GM12874 (cell line): ENCODE measurements around the gene MR1.

ENCODE experiments used
- TF ChIP-seq, protein P1 (sequence below): IDR thresholded peaks from 2 replicates; pipeline ENCODE4 v1.5.1; 2011; ENCODE audit warnings: low read depth, mild to moderate bottlenecking, control low read depth, low read length, moderate library complexity; ENCODE audit not compliant: insufficient read depth

MR1 gene

DNA sequence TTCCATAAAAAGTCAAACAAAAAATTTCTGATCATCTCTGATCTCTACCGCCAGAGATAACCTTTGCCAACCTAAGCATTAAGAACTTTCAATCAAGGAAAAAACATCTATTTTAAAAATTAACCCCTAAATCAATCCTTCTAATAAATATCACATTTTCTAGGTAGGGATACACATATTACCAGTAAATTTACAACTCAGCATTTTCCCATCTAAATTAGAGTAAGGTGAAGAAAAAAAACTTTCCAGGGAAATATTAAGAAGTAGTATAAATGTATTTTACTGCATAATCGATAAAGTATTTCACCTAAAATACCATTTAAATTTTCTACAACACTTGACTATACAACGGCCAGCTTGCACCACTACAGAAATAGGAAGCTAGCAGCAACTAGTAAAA is 12.6 kb upstream of the MR1 start:
- TF ChIP-seq, protein P1, sequence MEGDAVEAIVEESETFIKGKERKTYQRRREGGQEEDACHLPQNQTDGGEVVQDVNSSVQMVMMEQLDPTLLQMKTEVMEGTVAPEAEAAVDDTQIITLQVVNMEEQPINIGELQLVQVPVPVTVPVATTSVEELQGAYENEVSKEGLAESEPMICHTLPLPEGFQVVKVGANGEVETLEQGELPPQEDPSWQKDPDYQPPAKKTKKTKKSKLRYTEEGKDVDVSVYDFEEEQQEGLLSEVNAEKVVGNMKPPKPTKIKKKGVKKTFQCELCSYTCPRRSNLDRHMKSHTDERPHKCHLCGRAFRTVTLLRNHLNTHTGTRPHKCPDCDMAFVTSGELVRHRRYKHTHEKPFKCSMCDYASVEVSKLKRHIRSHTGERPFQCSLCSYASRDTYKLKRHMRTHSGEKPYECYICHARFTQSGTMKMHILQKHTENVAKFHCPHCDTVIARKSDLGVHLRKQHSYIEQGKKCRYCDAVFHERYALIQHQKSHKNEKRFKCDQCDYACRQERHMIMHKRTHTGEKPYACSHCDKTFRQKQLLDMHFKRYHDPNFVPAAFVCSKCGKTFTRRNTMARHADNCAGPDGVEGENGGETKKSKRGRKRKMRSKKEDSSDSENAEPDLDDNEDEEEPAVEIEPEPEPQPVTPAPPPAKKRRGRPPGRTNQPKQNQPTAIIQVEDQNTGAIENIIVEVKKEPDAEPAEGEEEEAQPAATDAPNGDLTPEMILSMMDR: no peak

DNA sequence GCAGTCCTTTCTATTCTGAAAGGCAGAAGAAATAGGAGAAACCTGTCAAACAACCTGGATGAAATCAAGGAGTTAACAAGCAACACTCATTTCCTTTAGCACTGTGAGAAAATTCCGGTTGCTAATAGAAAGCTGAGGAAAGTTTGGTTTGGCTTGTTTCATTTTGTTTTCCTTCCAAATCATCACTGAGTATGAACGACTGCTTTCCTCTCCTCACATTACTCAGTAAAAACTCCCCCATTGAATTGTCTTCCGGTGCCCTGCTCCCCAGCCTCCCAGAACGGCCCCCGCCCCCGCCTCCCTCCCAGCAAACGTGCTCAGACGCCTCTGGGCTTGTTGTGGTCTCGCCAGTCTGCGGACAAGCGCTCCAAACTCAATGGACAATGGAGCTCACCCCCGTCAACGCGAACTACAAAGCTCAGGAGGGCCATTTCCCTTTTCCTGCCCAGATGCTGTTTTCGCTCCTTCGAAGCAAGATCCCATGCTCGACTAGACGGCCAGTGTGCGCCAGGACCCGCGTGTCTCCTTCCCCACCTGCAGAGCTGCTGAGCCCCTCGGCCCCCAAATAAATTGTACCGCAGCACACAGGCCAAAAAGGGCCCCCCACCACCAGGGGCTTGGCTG is 11.9 kb upstream of the MR1 start:
- TF ChIP-seq, protein P1: no peak

DNA sequence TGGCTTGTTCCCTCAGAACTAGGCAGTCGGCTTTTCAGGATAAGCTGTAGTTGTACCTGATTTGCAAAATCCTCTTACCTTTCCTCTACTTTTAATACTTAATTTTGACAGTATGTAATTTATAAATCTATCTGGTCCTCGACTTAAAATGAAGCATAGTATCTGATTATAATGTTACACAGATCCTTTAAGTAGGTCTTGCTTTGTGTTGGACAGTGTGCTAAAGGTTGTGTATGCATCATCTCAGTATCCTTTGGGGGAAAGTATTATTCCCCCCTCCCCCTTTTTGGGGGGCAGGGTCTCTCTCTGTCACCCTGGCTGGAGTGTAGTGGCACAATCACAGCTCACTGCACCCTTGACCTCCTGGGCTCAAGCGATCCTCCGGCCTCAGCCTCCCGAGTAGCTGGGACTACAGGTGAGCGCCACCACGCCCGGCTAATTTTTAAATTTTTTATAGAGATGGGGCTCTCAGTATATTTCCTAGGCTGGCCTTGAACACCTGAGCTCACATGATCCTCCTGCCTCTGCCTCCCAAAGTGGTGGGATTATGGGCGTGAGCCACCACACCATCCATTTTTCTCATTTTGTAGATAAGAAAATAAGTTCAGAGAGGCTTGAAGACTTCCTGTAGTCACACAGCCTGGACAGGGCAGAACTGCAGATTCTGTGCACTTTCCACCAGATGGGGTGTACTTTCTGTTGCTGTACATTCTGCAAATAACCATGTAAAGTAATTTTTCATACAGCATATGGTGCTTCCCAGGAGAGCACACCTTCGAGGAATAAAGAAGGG is 10.3 kb upstream of the MR1 start:
- TF ChIP-seq, protein P1: no peak

DNA sequence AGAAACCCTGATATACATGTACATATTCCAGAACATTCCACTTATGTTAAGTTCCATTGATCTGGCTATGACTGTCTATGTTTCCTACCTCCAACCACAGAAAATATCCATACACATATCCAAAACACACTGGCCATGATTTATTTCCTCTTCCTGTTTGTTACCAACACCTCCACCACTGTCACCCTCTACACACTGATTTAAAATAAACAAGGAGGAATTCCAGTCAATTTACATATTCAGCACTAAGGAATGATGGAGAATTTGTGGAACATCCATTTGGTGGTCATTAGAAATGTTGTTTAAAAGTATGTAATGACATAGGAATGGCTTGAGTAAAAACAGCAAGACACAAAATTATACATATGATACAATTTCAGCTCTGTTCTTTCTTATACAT is 5.6 kb upstream of the MR1 start:
- TF ChIP-seq, protein P1: no peak

DNA sequence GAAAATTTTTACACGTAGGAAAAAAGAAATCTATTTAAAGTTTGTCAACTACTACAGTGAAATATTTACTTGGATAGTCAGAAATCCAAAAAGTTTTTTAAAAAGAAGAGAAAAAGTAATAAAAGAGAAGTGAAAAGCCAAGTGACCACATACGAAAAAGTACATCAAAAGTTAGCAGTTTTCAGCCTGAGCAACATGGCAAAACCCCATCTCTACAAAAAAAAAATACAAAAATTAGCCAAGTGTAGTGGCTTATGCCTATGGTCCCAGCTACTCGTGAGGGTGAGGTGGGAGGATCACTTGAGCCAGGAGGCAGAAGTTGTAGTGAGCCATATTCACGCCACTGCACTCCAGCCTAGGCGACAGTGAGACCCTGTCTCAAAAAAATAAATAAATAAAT is 5.2 kb upstream of the MR1 start:
- TF ChIP-seq, protein P1: no peak

DNA sequence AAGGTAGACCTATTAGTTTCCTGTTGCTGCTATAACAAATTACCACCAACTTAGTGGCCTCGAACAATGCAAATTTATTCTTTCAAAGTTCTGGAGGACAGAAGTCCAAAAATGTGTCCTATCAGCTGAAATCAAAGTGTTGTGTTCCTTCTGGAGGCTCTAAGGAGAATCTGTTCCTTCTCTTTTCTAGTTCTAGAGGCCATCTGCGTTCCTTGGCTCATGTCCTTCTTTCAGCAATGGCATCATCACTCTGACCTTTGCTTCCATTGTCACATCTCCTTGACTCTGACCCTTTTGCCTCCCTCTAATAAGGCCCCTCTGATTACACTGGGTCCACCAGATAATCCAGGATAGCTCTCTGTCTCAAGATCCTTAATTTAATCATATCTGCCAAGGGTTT is 1.2 kb upstream of the MR1 start:
- TF ChIP-seq, protein P1: no peak

GRCh38 chr1:181033128-181033798 is 520 bp upstream of the MR1 start:
- TF ChIP-seq, protein P1: no peak
